IPS DF 6.9 (cell line): Measurements from ENCODE around the gene PDHX.
"Not testable (repeated sequence)": the region's sequence is repeated elsewhere in the genome, so short reads cannot be mapped to it uniquely, and the experiment has no call there.

Source experiments
- DNase-seq: peaks from one replicate; pipeline ENCODE4 v3.0.0-alpha.2; 2013; ENCODE audit warnings: low read depth, low spot score
- H3K27ac ChIP-seq: one replicate; pipeline ENCODE4 v1.5.1; 2013; ENCODE audit warnings: low read length, control low read depth
- H3K27me3 ChIP-seq: 2 replicates; pipeline ENCODE4 v1.6.1; 2013; ENCODE audit warnings: mild to moderate bottlenecking, low read length; ENCODE audit not compliant: control insufficient read depth, insufficient read depth
- H3K36me3 ChIP-seq: 2 replicates; pipeline ENCODE4 v1.6.1; 2013; ENCODE audit warnings: low read length; ENCODE audit not compliant: control insufficient read depth, insufficient read depth
- H3K4me1 ChIP-seq: 2 replicates; pipeline ENCODE4 v1.6.1; 2013; ENCODE audit warnings: low read length; ENCODE audit not compliant: control insufficient read depth, insufficient read depth
- H3K4me3 ChIP-seq: 2 replicates; pipeline ENCODE4 v1.5.1; 2013; ENCODE audit warnings: mild to moderate bottlenecking, low read length
- H3K9me3 ChIP-seq: 2 replicates; pipeline ENCODE4 v1.6.1; 2013; ENCODE audit warnings: low read length, inconsistent platforms; ENCODE audit not compliant: control insufficient read depth, insufficient read depth
- WGBS: extraction: QIAGEN DNeasy Blood & Tissue Kit; methylation state at CpG from one replicate; pipeline ENCODE4 v1.1.7; 2013; ENCODE audit warnings: mixed read lengths, missing lambda C conversion rate; ENCODE audit not compliant: insufficient read length, insufficient coverage; 5-methylcytosine and 5-hydroxymethylcytosine counted together

PDHX gene

GRCh38 chr11:34891611-34892010 is 24.8 kb upstream of the PDHX start:
- Histone ChIP-seq H3K36me3 (no peaks in the 10 kb centered on the region; the same call in 1 of the 2 replicates), H3K9me3 (no peaks in the 10 kb centered on the region), H3K4me3 (no peak overlapping the region), H3K4me1 (no peaks in the 10 kb centered on the region), H3K27me3 (no peaks in the 10 kb centered on the region), H3K27ac (no peak overlapping the region)
- no CpG with 5 or more reads among the region's 3 CpGs for WGBS
- no peak for DNase-seq

- Histone ChIP-seq H3K27me3 (no peaks in the 10 kb centered on the region), H3K4me1 (no peaks in the 10 kb centered on the region), H3K9me3 (no peaks in the 10 kb centered on the region), H3K27ac (no peak overlapping the region), H3K36me3 (no peaks in the 10 kb centered on the region), H3K4me3 (no peak overlapping the region)
- WGBS, result no CpG with 5 or more reads among the region's 1 CpG
- DNase-seq, result no peak
Observed at GRCh38 chr11:34893416-34893815, 23.0 kb upstream of the PDHX start.

- not testable (repeated sequence) for H3K27me3 ChIP-seq, H3K36me3 ChIP-seq, H3K4me3 ChIP-seq, DNase-seq, H3K9me3 ChIP-seq, H3K4me1 ChIP-seq, H3K27ac ChIP-seq
- no CpG with 5 or more reads among the region's 3 CpGs for WGBS
Observed at GRCh38 chr11:34896191-34896590, 20.2 kb upstream of the PDHX start.

GRCh38 chr11:34897171-34897870 is 19.1 kb upstream of the PDHX start:
- WGBS, result no CpG with 5 or more reads among the region's 3 CpGs

GRCh38 chr11:34898474-34898873 is 17.9 kb upstream of the PDHX start:
- no peaks in the 10 kb centered on the region for H3K27me3 ChIP-seq
- H3K4me1 ChIP-seq, result no peaks in the 10 kb centered on the region
- peaks cover 5% of the 10 kb centered on the region for H3K9me3 ChIP-seq
- no peak for DNase-seq
- no peak overlapping the region for H3K27ac ChIP-seq
- WGBS, result no CpG with 5 or more reads among the region's 10 CpGs
- no peaks in the 10 kb centered on the region for H3K36me3 ChIP-seq
- H3K4me3 ChIP-seq, result no peak overlapping the region

More at GRCh38 chr11:34897171-34897870, 19.1 kb upstream of the PDHX start:
- Histone ChIP-seq H3K27me3 (no peaks in the 10 kb centered on the region), H3K9me3 (peaks cover 5% of the 10 kb centered on the region), H3K27ac (no peak overlapping the region), H3K36me3 (no peaks in the 10 kb centered on the region), H3K4me1 (no peaks in the 10 kb centered on the region), H3K4me3 (no peak overlapping the region)
- DNase-seq, result no peak

- no peaks in the 10 kb centered on the region for H3K4me1 ChIP-seq
- no peaks in the 10 kb centered on the region for H3K27me3 ChIP-seq
- no peak overlapping the region for H3K27ac ChIP-seq
- H3K4me3 ChIP-seq, result no peak overlapping the region
- WGBS, result no CpG with 5 or more reads among the region's 5 CpGs
- H3K9me3 ChIP-seq, result peaks cover 5% of the 10 kb centered on the region
- no peak for DNase-seq
- no peaks in the 10 kb centered on the region for H3K36me3 ChIP-seq
Observed at GRCh38 chr11:34899633-34900016, 16.8 kb upstream of the PDHX start.

- WGBS, result no CpG with 5 or more reads among the region's 3 CpGs
- no peaks in the 10 kb centered on the region for H3K36me3 ChIP-seq
- peaks cover 1% of the 10 kb centered on the region for H3K4me1 ChIP-seq
- no peak for DNase-seq
- H3K27me3 ChIP-seq, result no peaks in the 10 kb centered on the region
- peaks cover 5% of the 10 kb centered on the region for H3K9me3 ChIP-seq
- H3K4me3 ChIP-seq, result no peak overlapping the region
- no peak overlapping the region for H3K27ac ChIP-seq
Observed at GRCh38 chr11:34904421-34904955, 11.9 kb upstream of the PDHX start.

- peaks cover 1% of the 10 kb centered on the region for H3K4me1 ChIP-seq
- H3K4me3 ChIP-seq, result no peak overlapping the region
- no peaks in the 10 kb centered on the region for H3K27me3 ChIP-seq
- no peak overlapping the region for H3K27ac ChIP-seq
- H3K9me3 ChIP-seq, result no peaks in the 10 kb centered on the region
- no peaks in the 10 kb centered on the region for H3K36me3 ChIP-seq
- no peak for DNase-seq
- WGBS, result no CpG with 5 or more reads among the region's 7 CpGs
Observed at GRCh38 chr11:34905666-34906065, 10.8 kb upstream of the PDHX start.

- WGBS, result no CpG with 5 or more reads among the region's 3 CpGs
- Histone ChIP-seq H3K27me3 (no peaks in the 10 kb centered on the region), H3K9me3 (no peaks in the 10 kb centered on the region), H3K4me3 (no peak overlapping the region), H3K4me1 (peaks cover 1% of the 10 kb centered on the region), H3K36me3 (no peaks in the 10 kb centered on the region), H3K27ac (no peak overlapping the region)
- no peak for DNase-seq
Observed at GRCh38 chr11:34907934-34908593, 8.4 kb upstream of the PDHX start.

GRCh38 chr11:34909415-34909814 is 7.0 kb upstream of the PDHX start:
- WGBS, result no CpG with 5 or more reads among the region's 6 CpGs
- H3K4me1 ChIP-seq, result peaks cover 1% of the 10 kb centered on the region
- no peaks in the 10 kb centered on the region for H3K36me3 ChIP-seq
- H3K27me3 ChIP-seq, result no peaks in the 10 kb centered on the region
- H3K27ac ChIP-seq, result no peak overlapping the region
- no peak for DNase-seq
- H3K4me3 ChIP-seq, result no peak overlapping the region
- no peaks in the 10 kb centered on the region for H3K9me3 ChIP-seq
